ENCODE measurements around the gene OR52L1.
"Not testable (repeated sequence)": the region's sequence is repeated elsewhere in the genome, so short reads cannot be mapped to it uniquely, and the experiment has no call there.

OR52L1 gene

DNA sequence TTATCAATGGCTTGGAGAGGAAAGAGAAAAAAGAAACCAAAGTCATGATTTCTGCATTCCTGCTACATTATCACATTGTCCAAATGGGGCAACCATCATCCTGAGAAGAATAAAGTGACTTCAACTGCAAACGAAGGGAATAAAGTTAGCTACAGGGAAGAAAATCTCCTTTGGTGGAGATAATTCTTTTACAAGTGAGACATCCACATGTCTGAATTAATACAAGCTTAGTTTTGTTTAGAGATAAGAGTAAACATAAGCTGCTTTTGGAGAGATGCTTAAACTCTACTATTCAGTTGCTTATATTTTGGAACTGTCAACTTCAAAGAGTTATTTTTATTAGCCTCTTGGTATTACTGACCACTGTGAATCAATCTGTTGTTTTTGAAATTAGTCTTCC, at the start of gene OR52L1:
OR52L1 (minus strand) TSS at position 101 of the 400 bp plus-strand sequence; CDS start at position 46, 55 bp downstream.
- no peak for DNase-seq (ENCODE audit: low read depth in 2 of 2, low spot score in 1 of 2)

DNA sequence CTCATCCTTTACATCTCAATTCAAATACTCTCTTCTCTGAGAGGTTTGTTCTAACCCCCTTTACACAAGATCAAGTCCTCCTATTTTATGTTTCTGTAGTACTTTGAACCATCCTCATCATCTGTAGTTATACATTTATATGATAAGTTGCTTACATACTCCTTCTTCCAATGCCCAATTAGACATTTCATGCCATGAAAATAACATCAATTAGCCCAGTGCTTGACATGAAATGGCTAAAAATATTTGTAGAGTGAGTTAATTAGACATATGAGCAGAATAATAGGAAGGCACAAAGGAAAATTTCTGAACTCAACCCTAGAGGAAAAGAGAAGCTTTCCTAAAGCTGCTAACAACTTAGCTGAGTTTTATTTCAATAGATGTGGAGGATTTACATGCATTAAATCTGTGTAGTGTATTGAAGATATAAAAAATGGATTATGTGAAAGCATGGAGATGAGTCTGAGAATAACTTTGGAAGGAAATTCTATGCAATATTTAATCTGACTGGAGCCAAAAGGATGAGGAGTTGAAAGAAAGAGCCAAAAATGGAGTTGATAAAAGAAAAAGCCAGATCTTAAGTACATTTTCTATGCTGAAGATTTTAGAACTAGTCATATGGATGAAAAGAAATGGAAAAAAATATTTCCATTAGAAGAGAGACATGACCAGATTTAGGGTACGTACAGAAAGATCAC, 44.1 kb upstream of the OR52L1 start, which contains the start of gene OR56A1:
OR56A1 (minus strand) TSS at position 51 of the 698 bp plus-strand sequence. CDS start 3,066 bp downstream, outside the sequence.
- no peak for DNase-seq (ENCODE audit: low read depth in 2 of 2, low spot score in 1 of 2)

DNA sequence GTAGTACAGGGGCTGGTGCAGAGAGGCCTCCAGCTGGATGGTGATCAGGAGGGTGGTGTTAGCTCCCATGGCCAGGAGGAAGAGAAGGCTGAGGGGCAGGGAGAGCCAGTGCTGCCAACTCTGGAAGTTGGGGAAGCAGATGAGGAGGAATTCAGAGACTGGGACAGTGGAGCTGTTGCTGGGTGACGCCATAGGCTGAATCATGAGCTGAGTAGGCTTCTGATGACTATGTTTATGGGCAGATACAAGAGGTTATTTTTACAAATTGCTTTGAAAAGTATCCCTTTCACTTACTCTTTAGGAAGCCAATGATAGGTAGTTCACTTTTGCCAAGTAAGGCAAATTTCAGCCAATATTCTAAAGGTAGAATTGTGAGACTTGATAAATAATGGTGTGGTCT, 40.7 kb upstream of the OR52L1 start:
- DNase-seq (ENCODE audit: low read depth in 2 of 2, low spot score in 1 of 2): no peak

- no peak for DNase-seq (ENCODE audit: low read depth in 2 of 2, low spot score in 1 of 2)
Observed at GRCh38 chr11:6025056-6025455, 38.3 kb upstream of the OR52L1 start.

GRCh38 chr11:6022956-6023355, 36.2 kb upstream of the OR52L1 start:
- no peak for DNase-seq (ENCODE audit: low read depth in 2 of 2, low spot score in 1 of 2)

DNA sequence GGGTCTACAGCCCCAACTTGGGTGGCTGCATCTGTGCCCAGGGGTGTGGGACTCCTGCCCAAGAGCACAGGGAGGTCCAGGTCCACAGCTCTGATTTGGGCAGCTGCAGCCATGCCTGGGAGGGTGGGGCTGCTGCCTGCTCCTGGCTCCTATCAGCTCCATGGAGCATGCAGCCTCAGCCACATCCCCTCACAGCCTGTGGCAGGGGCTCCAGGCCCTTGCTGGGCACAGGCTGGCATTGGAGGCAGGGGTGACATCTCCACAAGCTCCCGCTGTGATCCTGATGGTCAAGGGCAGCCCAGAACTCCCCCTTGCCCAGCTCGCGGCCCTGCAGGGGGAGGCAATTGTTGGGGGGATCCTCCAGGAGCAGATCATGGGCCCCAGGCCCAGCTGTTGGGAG, 26.3 kb upstream of the OR52L1 start:
- DNase-seq (ENCODE audit: low read depth in 2 of 2, low spot score in 1 of 2): no peak

DNA sequence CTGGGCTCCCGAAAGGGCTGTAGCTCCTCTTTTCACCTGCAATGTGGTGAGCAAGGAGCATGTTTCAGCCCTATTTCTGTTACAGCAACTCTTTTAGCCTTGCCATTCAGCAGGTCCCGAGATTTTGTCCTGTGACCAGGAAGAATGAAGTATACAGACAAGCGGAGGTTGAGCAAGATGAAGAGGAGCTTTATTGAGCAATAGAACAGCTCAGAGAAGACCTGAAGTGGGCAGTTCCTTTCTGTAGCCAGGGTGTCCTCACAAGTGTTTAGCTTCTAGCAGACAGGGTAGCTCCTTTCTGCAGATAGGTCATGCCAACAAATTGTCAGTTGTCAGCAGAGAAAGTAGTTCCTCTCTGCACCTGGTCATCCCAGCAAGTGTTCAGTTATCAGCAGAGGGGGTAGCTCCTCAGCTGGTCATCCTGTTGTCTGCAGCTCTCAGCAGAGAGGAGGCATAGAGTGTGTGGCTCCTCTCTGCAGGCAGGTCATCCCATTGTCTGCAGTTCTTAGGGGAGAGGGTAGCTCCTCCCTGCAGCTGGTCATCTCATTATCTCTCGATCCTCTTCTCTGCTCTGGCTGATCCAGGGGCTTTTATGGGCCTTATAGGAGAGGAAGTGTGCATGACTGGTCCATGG, 25.4 kb upstream of the OR52L1 start:
- DNase-seq (ENCODE audit: low read depth in 2 of 2, low spot score in 1 of 2): no peak

GRCh38 chr11:6006846-6007245, 20.1 kb upstream of the OR52L1 start, which contains the start of gene OR56A4:
OR56A4 (minus strand) TSS chr11:6006946; CDS start chr11:6002992, 3,954 bp downstream.
- DNase-seq (ENCODE audit: low read depth in 2 of 2, low spot score in 1 of 2): no peak

- DNase-seq (ENCODE audit: low read depth in 2 of 2, low spot score in 1 of 2): no peak
Observed at GRCh38 chr11:6006395-6006794, 19.6 kb upstream of the OR52L1 start.

DNA sequence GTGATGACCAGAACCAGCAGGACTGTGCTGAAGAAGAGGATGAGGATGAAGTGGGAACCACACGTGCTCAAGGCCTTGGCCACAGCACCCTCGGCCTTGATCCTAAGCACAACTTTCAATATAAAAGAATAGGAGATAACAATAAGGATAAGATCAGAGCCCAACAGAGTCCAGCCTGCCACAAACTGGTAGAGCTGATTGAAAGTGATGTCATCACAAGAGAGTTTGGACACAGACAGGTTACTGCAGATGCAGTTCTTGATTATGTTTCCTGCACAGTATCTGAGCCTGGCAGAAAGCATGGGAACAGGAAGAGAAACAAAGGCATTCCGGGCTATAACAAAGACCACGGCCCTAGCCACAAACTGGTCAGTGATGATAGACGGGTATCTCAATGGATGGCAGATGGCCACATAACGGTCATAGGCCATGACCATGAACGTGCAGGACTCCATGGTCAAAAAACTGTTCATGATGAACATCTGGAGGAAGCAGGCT, 15.5 kb upstream of the OR52L1 start:
- DNase-seq (ENCODE audit: low read depth in 2 of 2, low spot score in 1 of 2): no peak

DNA sequence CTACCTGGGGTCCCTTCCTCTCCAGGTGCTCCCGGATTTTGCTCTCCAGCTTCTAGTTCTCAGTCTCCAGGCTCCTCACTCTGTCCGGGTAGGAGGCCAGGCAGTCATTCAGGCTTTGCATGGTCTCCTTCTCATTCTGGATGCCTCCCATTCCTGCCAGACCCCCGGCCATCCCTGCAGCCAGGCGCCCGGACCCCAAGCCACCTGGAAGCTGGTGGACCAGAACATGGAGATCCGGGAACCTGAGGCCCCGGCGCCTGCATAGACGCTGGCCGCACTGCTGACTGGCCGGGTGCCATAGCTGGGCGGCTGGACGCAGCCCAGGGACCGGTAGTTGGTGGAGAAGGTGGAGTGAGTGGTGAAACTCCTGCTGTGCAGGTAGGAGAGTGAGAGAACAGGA, 8.0 kb upstream of the OR52L1 start:
- DNase-seq (ENCODE audit: low read depth in 2 of 2, low spot score in 1 of 2): no peak

GRCh38 chr11:5992604-5993251, 5.9 kb upstream of the OR52L1 start:
- no peak for DNase-seq (ENCODE audit: low read depth in 2 of 2, low spot score in 1 of 2)

- DNase-seq (ENCODE audit: low read depth in 2 of 2, low spot score in 1 of 2): no peak
Observed at GRCh38 chr11:5992150-5992549, 5.4 kb upstream of the OR52L1 start.

DNA sequence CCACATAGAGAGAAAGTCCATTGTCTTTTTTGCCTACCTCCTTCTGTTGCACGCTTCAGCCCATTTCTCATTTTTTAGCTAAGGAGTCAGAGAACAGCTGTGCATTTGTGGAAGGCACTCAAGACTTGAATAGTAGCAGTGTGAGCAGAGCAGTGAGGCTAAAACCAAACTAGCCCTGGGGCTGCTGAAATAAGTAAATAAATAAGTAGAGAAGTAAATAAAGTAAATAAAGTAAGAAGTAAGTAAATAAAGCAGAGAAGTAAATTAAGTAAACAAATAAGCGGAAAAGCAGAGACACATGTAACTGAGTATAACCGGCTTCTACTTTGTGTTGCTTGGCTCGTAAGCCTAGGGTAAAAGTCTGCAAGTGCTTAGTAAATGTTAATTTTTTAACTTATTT, 2.4 kb upstream of the OR52L1 start:
- no peak for DNase-seq (ENCODE audit: low read depth in 2 of 2, low spot score in 1 of 2)

DNA sequence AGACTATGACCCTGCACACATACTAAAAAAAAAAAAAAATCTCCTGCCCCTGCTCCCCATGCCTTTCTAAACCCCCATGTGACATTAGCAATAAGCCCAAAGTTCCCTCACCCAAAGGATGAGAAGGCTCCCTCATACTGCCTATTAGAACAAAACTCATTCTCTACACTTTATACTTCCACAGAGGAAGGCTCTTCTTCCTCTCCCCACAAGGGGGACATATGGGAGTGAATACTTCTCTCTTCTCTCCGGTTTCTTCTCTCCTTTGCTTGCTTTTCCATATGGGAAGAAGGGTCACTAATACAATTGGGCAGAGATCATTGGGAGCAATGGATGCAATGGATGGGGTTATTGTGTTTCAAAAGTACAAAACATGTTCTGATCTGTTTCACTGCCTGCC, 3.3 kb downstream of the OR52L1 start:
- DNase-seq (ENCODE audit: low read depth in 2 of 2, low spot score in 1 of 2): no peak

- no peak for DNase-seq (ENCODE audit: low read depth in 2 of 2, low spot score in 1 of 2)
Observed at GRCh38 chr11:5973530-5973929, 13.3 kb downstream of the OR52L1 start.

- no peak for DNase-seq (ENCODE audit: low read depth in 2 of 2, low spot score in 1 of 2)
Observed at GRCh38 chr11:5968394-5968793, 18.4 kb downstream of the OR52L1 start, which contains the start of gene OR56A5. OR56A5 (minus strand) TSS chr11:5968494; CDS start chr11:5968494, 0 bp downstream.

DNA sequence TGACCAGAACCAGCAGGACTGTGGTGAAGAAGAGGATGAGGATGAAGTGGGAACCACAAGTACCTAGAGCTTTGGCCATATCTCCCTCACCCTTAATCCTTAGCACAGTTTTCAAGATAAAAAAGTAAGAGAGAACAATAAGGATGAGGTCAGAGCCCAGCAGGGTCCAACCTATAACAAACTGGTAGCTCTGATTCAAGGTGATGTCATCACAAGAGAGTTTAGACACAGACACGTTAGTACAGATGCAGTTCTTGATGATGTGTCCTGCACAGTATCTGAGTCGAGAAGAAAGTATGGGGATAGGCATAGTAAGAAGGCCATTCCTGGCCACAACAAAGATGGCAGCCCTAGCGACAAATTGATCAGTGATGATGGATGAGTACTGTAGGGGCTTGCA, 19.1 kb downstream of the OR52L1 start:
- no peak for DNase-seq (ENCODE audit: low read depth in 2 of 2, low spot score in 1 of 2)

- DNase-seq (ENCODE audit: low read depth in 2 of 2, low spot score in 1 of 2): no peak
Observed at GRCh38 chr11:5966958-5967357, 19.8 kb downstream of the OR52L1 start.

DNA sequence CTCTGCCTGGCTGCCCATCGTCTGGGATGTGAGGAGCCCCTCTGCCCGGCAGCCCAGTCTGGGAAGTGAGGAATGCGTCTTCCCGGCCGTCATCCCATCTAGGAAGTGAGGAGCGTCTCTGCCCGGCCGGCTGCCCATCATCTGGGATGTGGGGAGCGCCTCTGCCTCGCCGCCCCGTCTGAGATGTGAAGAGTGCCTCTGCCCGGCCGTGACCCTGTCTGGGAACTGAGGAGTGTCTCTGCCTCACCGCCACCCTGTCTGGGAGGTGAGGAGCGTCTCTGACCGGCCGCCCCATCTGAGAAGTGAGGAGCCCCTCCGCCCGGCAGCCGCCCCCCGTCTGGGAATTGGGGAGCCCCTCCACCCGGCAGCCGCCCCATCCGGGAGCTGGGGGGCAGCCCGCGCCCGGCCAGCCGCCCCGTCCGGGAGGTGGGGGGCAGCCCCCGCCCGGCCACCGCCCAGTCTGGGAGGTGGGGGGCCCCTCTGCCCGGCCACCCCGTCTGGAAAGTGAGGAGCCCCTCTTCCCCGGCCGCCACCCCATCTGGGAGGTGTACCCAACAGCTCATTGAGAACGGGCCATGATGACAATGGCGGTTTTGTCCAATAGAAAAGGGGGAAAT, 26.0 kb downstream of the OR52L1 start:
- DNase-seq (ENCODE audit: low read depth in 2 of 2, low spot score in 1 of 2): not testable (repeated sequence)

GRCh38 chr11:5955586-5955985, 31.2 kb downstream of the OR52L1 start:
- no peak for DNase-seq (ENCODE audit: low read depth in 2 of 2, low spot score in 1 of 2)
